GM13976 (cell line): ENCODE results near the gene CDK5.

ENCODE experiments used
- DNase-seq: peaks from one replicate; pipeline ENCODE4 v3.0.0; 2012; ENCODE audit warnings: low spot score
- CTCF ChIP-seq: IDR thresholded peaks from 2 replicates; pipeline ENCODE4 v1.5.1; 2012; ENCODE audit warnings: borderline replicate concordance, mild to moderate bottlenecking; ENCODE audit not compliant: insufficient read depth; ENCODE audit errors: extremely low read depth, missing control alignments, control extremely low read depth
- in situ Hi-C: fragments of 300-500 bp; cut with MboI; formaldehyde crosslinking; loops from one replicate; pipeline ENCODE4 v1.12.0; 2022; ENCODE audit warnings: low sequenced_read_pairs, mixed read lengths, inconsistent platforms; ENCODE audit not compliant: unreplicated experiment

CDK5 gene

GRCh38 chr7:151073990-151074389 lies 16.3 kb upstream of the CDK5 start:
- no peak for DNase-seq
- in situ Hi-C loops = no loop called here
- no peak for TF ChIP-seq CTCF

GRCh38 chr7:151071032-151071866 lies 13.6 kb upstream of the CDK5 start:
- no peak for DNase-seq
- TF ChIP-seq CTCF = no peak
- in situ Hi-C loops = no loop called here

DNA sequence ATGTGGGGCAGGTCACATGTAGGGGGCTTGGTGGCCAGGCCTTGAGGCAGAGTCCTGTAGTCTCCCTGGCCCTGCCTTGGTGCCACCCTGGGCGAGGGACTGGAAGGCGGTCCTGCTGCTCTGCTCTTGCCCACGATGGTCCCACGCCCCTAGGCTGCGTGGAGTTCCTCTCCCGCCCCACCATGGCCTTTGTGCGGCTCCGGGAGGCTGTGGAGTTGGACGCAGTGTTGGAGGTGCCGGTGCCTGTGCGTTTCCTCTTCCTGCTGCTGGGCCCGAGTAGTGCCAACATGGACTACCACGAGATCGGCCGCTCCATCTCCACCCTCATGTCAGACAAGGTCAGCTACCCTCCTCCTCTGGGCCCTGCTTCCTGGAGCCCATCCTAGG lies 12.9 kb upstream of the CDK5 start:
- in situ Hi-C loops = no loop called here
- TF ChIP-seq CTCF = no peak
- DNase-seq = no peak

- no peak for DNase-seq
- TF ChIP-seq CTCF = no peak
- in situ Hi-C loops = no loop called here
These were observed 12.3 kb upstream of the CDK5 start for GRCh38 chr7:151069841-151070573.

DNA sequence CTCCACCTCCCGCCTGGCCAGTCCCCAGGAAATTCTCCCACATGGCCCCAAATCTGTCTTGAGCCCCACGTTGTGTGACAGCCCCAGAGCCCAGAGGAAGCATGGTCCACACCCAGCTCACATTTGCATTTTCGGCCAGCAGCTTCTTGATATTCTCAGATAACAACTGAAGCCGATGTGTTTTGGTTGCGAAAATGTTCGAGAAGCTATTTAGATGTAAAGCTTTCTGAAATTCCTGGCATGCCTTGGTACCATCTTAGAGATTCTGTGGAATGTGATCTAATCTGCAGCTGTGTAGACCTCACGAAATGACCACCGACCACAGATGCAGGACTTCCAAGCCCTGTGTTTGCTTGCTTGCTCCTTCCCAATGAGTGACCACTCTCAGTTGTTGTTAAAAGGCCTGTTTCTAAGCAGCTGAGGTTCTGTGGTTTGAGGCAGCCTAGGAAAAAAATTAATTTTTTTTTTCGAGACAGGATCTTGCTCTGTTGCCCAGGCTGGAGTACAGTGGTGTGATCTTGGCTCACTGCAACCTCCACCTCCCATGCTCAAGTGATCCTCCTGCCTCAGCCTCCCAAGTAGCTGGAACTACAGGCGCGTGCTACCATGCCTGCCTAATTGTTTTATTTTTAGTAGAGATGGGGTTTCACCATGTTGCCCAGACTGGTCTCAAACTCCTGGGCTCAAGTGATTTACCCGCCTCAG lies 10.5 kb upstream of the CDK5 start:
- in situ Hi-C loops = no loop called here
- no peak for TF ChIP-seq CTCF
- DNase-seq = no peak

DNA sequence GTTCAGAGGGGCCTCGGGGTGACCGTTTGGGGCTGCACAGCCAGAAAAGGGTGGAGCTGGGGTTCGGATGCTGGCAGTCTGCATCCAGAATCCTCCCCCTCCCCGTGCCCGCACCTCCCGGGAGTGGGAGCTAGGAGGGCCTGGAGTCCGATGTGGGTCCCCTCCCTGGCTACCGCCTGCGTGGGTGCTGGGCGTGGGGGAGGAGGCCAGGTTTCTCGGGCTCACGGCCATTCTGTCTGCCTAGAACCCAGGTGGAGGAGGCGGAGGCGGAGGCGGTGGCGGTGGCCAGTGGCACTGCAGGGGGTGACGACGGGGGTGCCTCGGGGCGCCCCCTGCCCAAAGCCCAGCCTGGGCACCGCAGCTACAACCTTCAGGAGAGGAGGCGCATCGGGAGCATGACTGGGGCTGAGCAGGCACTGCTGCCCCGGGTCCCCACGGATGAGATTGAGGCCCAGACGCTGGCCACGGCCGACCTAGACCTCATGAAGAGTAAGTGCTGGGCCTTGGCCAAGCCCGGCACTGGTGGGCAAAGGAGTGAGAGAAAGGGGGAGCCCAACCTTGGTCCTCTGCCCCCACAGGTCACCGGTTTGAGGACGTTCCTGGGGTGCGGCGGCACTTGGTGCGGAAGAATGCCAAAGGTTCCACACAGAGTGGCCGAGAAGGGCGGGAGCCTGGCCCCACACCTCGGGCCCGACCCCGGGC lies 8.7 kb upstream of the CDK5 start:
- in situ Hi-C loops = no loop called here
- DNase-seq = no peak

More for the DNA sequence above, 8.7 kb upstream of the CDK5 start:
- no peak for TF ChIP-seq CTCF
